ENCODE data around the gene TRPV5. TPM values are rescaled to one million over a fixed set of nuclear protein-coding genes. Genes with fewer than 3 reads are reported as not detected.

Gene TRPV5
- total and polyA plus RNA-seq, 2 experiments from 2014 or later, result not detected

DNA sequence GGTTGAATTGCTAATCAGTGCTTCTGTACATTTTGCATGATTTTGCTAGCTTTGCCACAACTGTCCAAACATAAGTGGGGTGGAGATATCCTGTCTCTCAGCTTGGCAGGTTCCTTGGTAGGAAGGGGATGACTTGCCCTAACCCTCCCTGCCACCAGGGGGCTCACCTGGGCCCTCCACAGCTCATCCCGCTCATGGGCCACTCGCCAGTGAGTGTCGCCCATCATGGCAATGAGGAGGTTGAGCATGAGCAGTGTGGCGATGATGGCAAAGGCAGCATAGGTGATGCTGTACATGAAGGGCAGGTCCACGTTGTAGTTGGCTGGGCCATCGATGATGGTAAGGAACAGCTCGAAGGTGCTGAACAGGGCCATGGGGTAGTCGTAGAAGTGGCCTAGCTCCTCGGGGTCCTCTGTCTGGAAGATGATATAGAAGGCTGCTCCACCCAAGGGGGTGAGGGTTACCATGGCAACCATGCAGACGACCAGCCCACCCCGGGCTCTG is 60.2 kb downstream of the TRPV5 start:
- Histone ChIP-seq H2AFZ (no peak overlapping the region), H3K4me3 (no peak overlapping the region), H3K27ac (no peak overlapping the region), H4K20me1 (ENCODE audit: insufficient read depth, poor library complexity, severe bottlenecking) (no peaks in the 10 kb centered on the region), H3K4me2 (no peak overlapping the region), H3K27me3 (no peaks in the 10 kb centered on the region), H3K79me2 (no peaks in the 10 kb centered on the region), H3K9me3 (ENCODE audit: low read depth) (no peaks in the 10 kb centered on the region), H3K9me2 (replicated peaks; ENCODE audit: insufficient read depth) (no peaks in the 10 kb centered on the region), H3K36me3 (replicated peaks; ENCODE audit: insufficient read depth, low read depth) (no peaks in the 10 kb centered on the region), H3K4me1 (ENCODE audit: insufficient read depth) (no peaks in the 10 kb centered on the region)
- 85% methylated on average over 11 of the region's 11 CpGs for WGBS (ENCODE audit: low lambda C conversion rate, missing lambda C conversion rate)
- DNase-seq (ENCODE audit: low spot score), result no peak
- TF ChIP-seq CTCF (IDR thresholded peaks at IDR 0.05; ENCODE audit: poor library complexity) (peak; percentile 27), EZH2phosphoT487 (IDR thresholded peaks at IDR 0.05; ENCODE audit: low read depth, severe bottlenecking, unreplicated experiment) (no peak), EZH2 (IDR thresholded peaks at IDR 0.05; ENCODE audit: borderline replicate concordance) (no peak)

GRCh38 chr7:142872106-142872675 is 61.4 kb downstream of the TRPV5 start:
- H3K36me3 ChIP-seq (replicated peaks; ENCODE audit: insufficient read depth, low read depth), result no peaks in the 10 kb centered on the region
- 95% methylated on average over 14 of the region's 15 CpGs for WGBS (ENCODE audit: low lambda C conversion rate, missing lambda C conversion rate)
- no peaks in the 10 kb centered on the region for H3K9me2 ChIP-seq (replicated peaks; ENCODE audit: insufficient read depth)
- no peaks in the 10 kb centered on the region for H4K20me1 ChIP-seq (ENCODE audit: insufficient read depth, poor library complexity, severe bottlenecking)
- no peaks in the 10 kb centered on the region for H3K4me1 ChIP-seq (ENCODE audit: insufficient read depth)
- no peak overlapping the region for H3K4me3 ChIP-seq
- H2AFZ ChIP-seq, result no peak overlapping the region
- H3K79me2 ChIP-seq, result no peaks in the 10 kb centered on the region
- no peaks in the 10 kb centered on the region for H3K9me3 ChIP-seq (ENCODE audit: low read depth)
- no peaks in the 10 kb centered on the region for H3K27me3 ChIP-seq
- H3K27ac ChIP-seq, result no peak overlapping the region
- DNase-seq (ENCODE audit: low spot score), result no peak
- H3K4me2 ChIP-seq, result no peak overlapping the region
- TF ChIP-seq CTCF (IDR thresholded peaks at IDR 0.05; ENCODE audit: poor library complexity), result no peak
- no peak for TF ChIP-seq EZH2phosphoT487 (IDR thresholded peaks at IDR 0.05; ENCODE audit: low read depth, severe bottlenecking, unreplicated experiment)
- no peak for TF ChIP-seq EZH2 (IDR thresholded peaks at IDR 0.05; ENCODE audit: borderline replicate concordance)

DNA sequence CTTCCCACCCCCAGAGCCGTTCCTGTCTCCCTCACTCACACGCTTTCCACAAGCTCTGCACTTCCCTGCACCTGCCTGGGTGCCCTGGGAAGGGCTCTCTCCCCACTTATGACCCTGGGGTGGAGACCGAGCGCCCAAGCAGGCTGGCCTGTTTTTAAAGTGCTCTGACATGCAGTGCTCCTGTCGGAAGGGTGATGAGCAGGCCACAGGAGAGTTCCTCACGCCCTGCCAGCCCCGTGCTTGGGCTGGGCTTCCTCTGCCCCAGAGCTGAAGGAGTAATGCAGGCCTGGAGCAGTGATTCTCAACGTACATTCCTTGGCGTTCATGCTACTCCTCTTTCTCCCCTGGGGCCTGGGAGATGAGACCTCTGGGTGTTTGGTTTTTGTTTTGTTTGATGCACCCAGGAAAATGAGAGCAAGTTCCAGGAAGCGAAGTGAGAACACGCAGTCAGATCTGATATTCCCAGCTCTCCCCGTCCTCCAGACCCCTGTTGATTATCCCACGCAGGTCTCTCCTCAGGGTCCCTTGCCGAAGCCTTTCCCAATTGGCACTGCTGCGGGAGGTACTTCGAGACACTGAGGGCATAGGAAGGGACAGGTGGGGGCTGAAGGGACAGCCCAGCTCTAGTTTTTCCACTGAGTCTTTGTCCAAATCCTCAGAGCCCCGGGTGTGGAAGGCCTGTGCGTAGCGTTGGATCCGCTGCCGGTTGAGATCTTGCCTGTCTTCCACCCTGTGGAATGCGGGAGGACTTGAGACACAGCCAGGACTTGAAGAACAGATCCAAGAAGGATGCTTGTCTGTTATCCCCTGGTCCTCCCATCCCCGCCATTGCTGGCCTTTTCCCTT is 62.1 kb downstream of the TRPV5 start:
- Histone ChIP-seq H3K4me1 (ENCODE audit: insufficient read depth) (no peaks in the 10 kb centered on the region), H3K36me3 (replicated peaks; ENCODE audit: insufficient read depth, low read depth) (no peaks in the 10 kb centered on the region), H3K27ac (no peak overlapping the region), H3K9me2 (replicated peaks; ENCODE audit: insufficient read depth) (no peaks in the 10 kb centered on the region), H4K20me1 (ENCODE audit: insufficient read depth, poor library complexity, severe bottlenecking) (no peaks in the 10 kb centered on the region), H3K4me3 (no peak overlapping the region), H3K27me3 (no peaks in the 10 kb centered on the region), H3K4me2 (no peak overlapping the region), H3K79me2 (no peaks in the 10 kb centered on the region), H2AFZ (no peak overlapping the region), H3K9me3 (ENCODE audit: low read depth) (no peaks in the 10 kb centered on the region)
- no peak for DNase-seq (ENCODE audit: low spot score)
- WGBS (ENCODE audit: low lambda C conversion rate, missing lambda C conversion rate), result 93% methylated on average over 23 of the region's 23 CpGs
- TF ChIP-seq EZH2phosphoT487 (IDR thresholded peaks at IDR 0.05; ENCODE audit: low read depth, severe bottlenecking, unreplicated experiment) (no peak), EZH2 (IDR thresholded peaks at IDR 0.05; ENCODE audit: borderline replicate concordance) (no peak), CTCF (IDR thresholded peaks at IDR 0.05; ENCODE audit: poor library complexity) (no peak)

Measured in hepatocyte (in vitro differentiated cells).